MCF 10A (cell line): Measurements from ENCODE around the gene PI4KB. TPM values are rescaled to one million over a fixed set of nuclear protein-coding genes. Genes with fewer than 3 reads are reported as not detected.
A peak's percentile ranks its signal among the peaks of the same experiment; 100 is the strongest.

ENCODE experiments used
- BruUV-seq: library from RNA; stranded (reverse); fragments of 400-500 nt; replicated peaks from 2 replicates; lab custom pipeline; 2021; lab: Mats Ljungman, UMichigan
- CTCF ChIA-PET: fragments of 300-600 bp; sonication (Branson Sonifier 250); formaldehyde crosslinking; extraction: SDS; loops from one replicate; lab custom pipeline; 2021; ENCODE audit warnings: antibody characterized with exemption, inconsistent platforms; lab: Yijun Ruan, JAX
- POLR2A ChIA-PET: fragments of 300-600, 350-650 bp; sonication (Branson Sonifier 250); formaldehyde crosslinking; extraction: SDS; loops from one replicate; lab custom pipeline; 2020; ENCODE audit warnings: antibody characterized with exemption, inconsistent platforms; lab: Yijun Ruan, JAX
- DNase-seq: peaks from one replicate; pipeline ENCODE4 v3.0.0-alpha.2; 2018; ENCODE audit not compliant: unreplicated experiment
- H3K27ac Mint-ChIP-seq: one replicate; pipeline ENCODE4 v1.8.0; 2022; ENCODE audit warnings: mild to moderate bottlenecking, low read depth, mixed read lengths; ENCODE audit not compliant: unreplicated experiment
- H3K27me3 Mint-ChIP-seq: one replicate; pipeline ENCODE4 v1.8.0; 2022; ENCODE audit warnings: mixed read lengths; ENCODE audit not compliant: insufficient read depth, unreplicated experiment
- H3K36me3 Mint-ChIP-seq: one replicate; pipeline ENCODE4 v1.8.0; 2022; ENCODE audit warnings: mild to moderate bottlenecking, moderate library complexity, mixed read lengths; ENCODE audit not compliant: insufficient read depth, unreplicated experiment
- H3K4me1 Mint-ChIP-seq: one replicate; pipeline ENCODE4 v1.8.0; 2022; ENCODE audit warnings: mixed read lengths; ENCODE audit not compliant: insufficient read depth, unreplicated experiment
- H3K4me3 Mint-ChIP-seq: one replicate; pipeline ENCODE4 v1.8.0; 2022; ENCODE audit warnings: mild to moderate bottlenecking, moderate library complexity, mixed read lengths; ENCODE audit not compliant: unreplicated experiment
- H3K9me3 Mint-ChIP-seq: one replicate; pipeline ENCODE4 v1.8.0; 2022; ENCODE audit warnings: mixed read lengths; ENCODE audit not compliant: unreplicated experiment
- CTCF ChIP-seq: fragments of 200-600 bp; IDR thresholded peaks from one replicate; pipeline ENCODE4 v1.8.0; 2022; ENCODE audit warnings: antibody characterized with exemption, mild to moderate bottlenecking; ENCODE audit not compliant: unreplicated experiment
- intact Hi-C: fragments of 100-400 bp; cut with micrococcal nuclease; formaldehyde crosslinking; loops from 2 replicates; pipeline ENCODE4 v1.14.1; 2022
- total RNA-seq: library from RNA; stranded (reverse); gene quantifications from 2 replicates; pipeline ENCODE4 v1.2.3, GENCODE V29; 2022

PI4KB gene
- total RNA-seq, 1 experiment from 2014 or later = 75.3 TPM

- Mint-ChIP-seq H3K27me3 (no peaks in the 10 kb centered on the region), H3K36me3 (peaks cover 10% of the 10 kb centered on the region), H3K4me3 (no peak overlapping the region), H3K27ac (no peak overlapping the region), H3K9me3 (no peaks in the 10 kb centered on the region), H3K4me1 (peaks cover 11% of the 10 kb centered on the region)
- BruUV-seq = no TSS peak
- intact Hi-C loops = loop anchor here (1.0 kb wide), 7 partner anchors 13 to 394 kb away; partner anchors contain the start of genes PSMB4 and PSMD4
- TF ChIP-seq CTCF = peak; percentile 74
- peak; percentile 94 for DNase-seq
- CTCF ChIA-PET = interaction anchor here (0.5 to 11.3 kb wide), 59 partner anchors 8 to 1003 kb away, joined by 3 to 566 read pairs (median 5); partner anchors contain the start of genes PI4KB, PSMB4, PSMD4 and SELENBP1
- POLR2A ChIA-PET = interaction anchor here (0.6 to 6.1 kb wide), 22 partner anchors 11 to 176 kb away, joined by 3 to 102 read pairs (median 4); partner anchors contain the start of genes LYSMD1, PI4KB, PIP5K1A and PSMB4
Measured at GRCh38 chr1:151340870-151341754, 13.9 kb upstream of the PI4KB start.

GRCh38 chr1:151336556-151336955 lies 9.3 kb upstream of the PI4KB start:
- no peak for DNase-seq
- H3K27me3 Mint-ChIP-seq = no peaks in the 10 kb centered on the region
- H3K36me3 Mint-ChIP-seq = no peaks in the 10 kb centered on the region
- BruUV-seq = no TSS peak
- H3K27ac Mint-ChIP-seq = no peak overlapping the region
- TF ChIP-seq CTCF = no peak
- no peak overlapping the region for H3K4me3 Mint-ChIP-seq
- H3K9me3 Mint-ChIP-seq = no peaks in the 10 kb centered on the region
- peaks cover 6% of the 10 kb centered on the region for H3K4me1 Mint-ChIP-seq
- intact Hi-C loops = no loop called here
- ChIA-PET CTCF (interaction anchor here (0.6 to 11.3 kb wide), 6 partner anchors 10 to 138 kb away, joined by 3 to 566 read pairs (median 54); partner anchors contain the start of gene PI4KB), POLR2A (interaction anchor here (0.6 to 6.1 kb wide), 8 partner anchors 9 to 36 kb away, joined by 3 to 102 read pairs (median 4); partner anchors contain the start of genes PI4KB and RFX5)

- H3K27ac Mint-ChIP-seq = no peak overlapping the region
- no peak for TF ChIP-seq CTCF
- BruUV-seq = no TSS peak
- no peaks in the 10 kb centered on the region for H3K9me3 Mint-ChIP-seq
- no peaks in the 10 kb centered on the region for H3K27me3 Mint-ChIP-seq
- intact Hi-C loops = no loop called here
- POLR2A ChIA-PET = interaction anchor here (1.2 kb wide), 1 partner anchor 34 kb away, joined by 3 read pairs; no protein-coding TSS in a partner anchor
- no peaks in the 10 kb centered on the region for H3K4me1 Mint-ChIP-seq
- DNase-seq = no peak
- no peak overlapping the region for H3K4me3 Mint-ChIP-seq
- H3K36me3 Mint-ChIP-seq = no peaks in the 10 kb centered on the region
- CTCF ChIA-PET = interaction anchor here (1.5 to 11.3 kb wide), 3 partner anchors 9 to 34 kb away, joined by 3 to 566 read pairs (median 10); no protein-coding TSS in a partner anchor
Measured at GRCh38 chr1:151334822-151335221, 7.6 kb upstream of the PI4KB start.
